RWPE1 (cell line): ENCODE results near the gene IQGAP2.

Source experiments
- CTCF ChIA-PET: fragments of 350-600 bp; sonication (Branson Sonifier 250); formaldehyde crosslinking; extraction: SDS; loops from one replicate; lab custom pipeline; 2021; lab: Yijun Ruan, JAX
- POLR2A ChIA-PET: fragments of 400-600 bp; formaldehyde crosslinking; extraction: SDS; loops from one replicate; lab custom pipeline; 2020; ENCODE audit warnings: antibody characterized with exemption; ENCODE audit not compliant: low non-redundant PET; lab: Yijun Ruan, JAX
- DNase-seq: peaks from one replicate; pipeline ENCODE4 v3.0.0; 2012; ENCODE audit warnings: low spot score
- H3K27ac ChIP-seq: fragments of 450-650 bp; 2 replicates; pipeline ENCODE4 v1.5.1; 2017
- CTCF ChIP-seq: fragments of 450-650 bp; conservative IDR thresholded peaks from 2 replicates; pipeline ENCODE4 v1.5.1; 2017; ENCODE audit warnings: low read depth, mild to moderate bottlenecking

IQGAP2 gene

GRCh38 chr5:76528547-76529331 lies 125.7 kb downstream of the IQGAP2 start:
- ChIA-PET CTCF (interaction anchor here (0.5 to 0.9 kb wide), 2 partner anchors 11 to 125 kb away, joined by 3 to 4 read pairs; no protein-coding TSS in a partner anchor), POLR2A (no interaction called here)
- DNase-seq = no peak
- no peak for TF ChIP-seq CTCF
- H3K27ac ChIP-seq = no peak overlapping the region

GRCh38 chr5:76529464-76530344 lies 126.6 kb downstream of the IQGAP2 start:
- TF ChIP-seq CTCF = no peak
- no peak overlapping the region for H3K27ac ChIP-seq
- POLR2A ChIA-PET = no interaction called here
- CTCF ChIA-PET = no interaction called here
- no peak for DNase-seq

- no peak for DNase-seq
- no peak overlapping the region for H3K27ac ChIP-seq
Observed at GRCh38 chr5:76532052-76532451, 129.0 kb downstream of the IQGAP2 start.

GRCh38 chr5:76532973-76533372 lies 129.9 kb downstream of the IQGAP2 start:
- ChIA-PET CTCF (interaction anchor here (0.6 to 0.7 kb wide), 2 partner anchors 283 to 541 kb away, joined by 3 read pairs; no protein-coding TSS in a partner anchor), POLR2A (no interaction called here)
- no peak overlapping the region for H3K27ac ChIP-seq
- no peak for TF ChIP-seq CTCF
- DNase-seq = no peak

More at GRCh38 chr5:76532052-76532451, 129.0 kb downstream of the IQGAP2 start:
- ChIA-PET CTCF (no interaction called here), POLR2A (no interaction called here)
- TF ChIP-seq CTCF = no peak

GRCh38 chr5:76535577-76535976 lies 132.5 kb downstream of the IQGAP2 start:
- DNase-seq = no peak
- TF ChIP-seq CTCF = no peak
- ChIA-PET POLR2A (no interaction called here), CTCF (interaction anchor here (0.5 kb wide), 1 partner anchor 845 kb away, joined by 3 read pairs; no protein-coding TSS in a partner anchor)
- no peak overlapping the region for H3K27ac ChIP-seq

- no peak overlapping the region for H3K27ac ChIP-seq
- POLR2A ChIA-PET = no interaction called here
- DNase-seq = no peak
- no peak for TF ChIP-seq CTCF
- CTCF ChIA-PET = interaction anchor here (0.6 to 0.7 kb wide), 2 partner anchors 34 to 510 kb away, joined by 3 to 5 read pairs; no protein-coding TSS in a partner anchor
Observed at GRCh38 chr5:76537073-76537543, 134.0 kb downstream of the IQGAP2 start.
